ENCODE data around the gene ALKBH2.

DNA sequence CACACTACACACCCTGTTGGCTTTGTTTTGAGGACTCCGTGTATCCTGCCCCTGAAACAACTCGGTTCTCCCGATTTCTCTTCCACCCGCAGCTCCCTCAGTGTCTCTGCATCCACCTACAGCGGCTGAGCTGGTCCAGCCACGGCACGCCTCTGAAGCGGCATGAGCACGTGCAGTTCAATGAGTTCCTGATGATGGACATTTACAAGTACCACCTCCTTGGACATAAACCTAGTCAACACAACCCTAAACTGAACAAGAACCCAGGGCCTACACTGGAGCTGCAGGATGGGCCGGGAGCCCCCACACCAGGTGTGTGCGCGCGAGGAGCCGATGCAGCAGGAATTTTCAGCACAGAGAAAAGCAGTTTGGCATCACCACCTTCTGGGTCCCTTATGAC, 10.5 kb downstream of the ALKBH2 start:
- TF ChIP-seq CTCF (IDR thresholded peaks at IDR 0.05; ENCODE audit: poor library complexity, severe bottlenecking) (no peak), EP300 (conservative IDR thresholded peaks at IDR 0.05; ENCODE audit: poor library complexity, severe bottlenecking) (no peak), POLR2AphosphoS5 (IDR thresholded peaks at IDR 0.05) (no peak), EZH2 (IDR thresholded peaks at IDR 0.05; ENCODE audit: borderline replicate concordance, insufficient read depth, low read length, poor library complexity, severe bottlenecking) (no peak), MXI1 (conservative IDR thresholded peaks at IDR 0.05; ENCODE audit: poor library complexity, severe bottlenecking) (no peak), RAD21 (conservative IDR thresholded peaks at IDR 0.05) (no peak), REST (IDR thresholded peaks at IDR 0.05; ENCODE audit: borderline replicate concordance) (no peak), TAF1 (IDR thresholded peaks at IDR 0.05; ENCODE audit: low read depth) (no peak)

Measured in neural cell (in vitro differentiated cells).